Mesodermal cell (in vitro differentiated cells): ENCODE results near the gene PABPC1L2A.
"Not testable (repeated sequence)": the region's sequence is repeated elsewhere in the genome, so short reads cannot be mapped to it uniquely, and the experiment has no call there.

Source experiments
- H3K27ac ChIP-seq: 2 replicates; pipeline ENCODE4 v1.7.0; 2013; ENCODE audit warnings: mild to moderate bottlenecking, low read depth, low read length, moderate library complexity; ENCODE audit not compliant: severe bottlenecking
- H3K36me3 ChIP-seq: 2 replicates; pipeline ENCODE4 v1.7.1; 2013; ENCODE audit warnings: mild to moderate bottlenecking, low read length, moderate library complexity; ENCODE audit not compliant: control insufficient read depth, insufficient read depth
- H3K4me1 ChIP-seq: one replicate; pipeline ENCODE4 v1.7.1; 2013; ENCODE audit warnings: mild to moderate bottlenecking, low read length; ENCODE audit not compliant: insufficient read depth, control insufficient read depth, poor library complexity, severe bottlenecking
- H3K4me3 ChIP-seq: 2 replicates; pipeline ENCODE4 v1.7.0; 2013; ENCODE audit warnings: low read length, control low read depth, mild to moderate bottlenecking; ENCODE audit not compliant: insufficient read depth, poor library complexity, severe bottlenecking; ENCODE audit errors: extremely low read depth
- H3K9me3 ChIP-seq: 2 replicates; pipeline ENCODE4 v1.7.1; 2013; ENCODE audit warnings: mild to moderate bottlenecking, low read length, moderate library complexity; ENCODE audit not compliant: control insufficient read depth
- WGBS, 2 experiments: methylation state at CpG; one replicate each; pipeline ENCODE4 v1.1.5; 2013; ENCODE audit warnings: missing lambda C conversion rate in 2 of 2; ENCODE audit not compliant: insufficient coverage in 2 of 2; 5-methylcytosine and 5-hydroxymethylcytosine counted together

PABPC1L2A gene

GRCh38 chrX:73067761-73068466 is 11.4 kb downstream of the PABPC1L2A start:
- not testable (repeated sequence) for H3K36me3 ChIP-seq, H3K27ac ChIP-seq, H3K4me1 ChIP-seq, H3K9me3 ChIP-seq, H3K4me3 ChIP-seq
- WGBS, 2 experiments, result 60 to 89% methylated on average over 5 to 10 of the region's 24 CpGs

GRCh38 chrX:73028876-73029275 is 50.4 kb downstream of the PABPC1L2A start:
- Histone ChIP-seq H3K27ac (no peak overlapping the region), H3K4me3 (no peak overlapping the region), H3K4me1 (no peaks in the 10 kb centered on the region), H3K36me3 (no peaks in the 10 kb centered on the region), H3K9me3 (no peaks in the 10 kb centered on the region)
- no CpG with 5 or more reads among the region's 1 CpG for WGBS, 2 experiments
